ENCODE results near the gene KIF5C. TPM values are rescaled to one million over a fixed set of nuclear protein-coding genes. Genes with fewer than 3 reads are reported as not detected.

KIF5C gene
- total and polyA plus RNA-seq, 2 of the 13 experiments (the other 11 are each of a cell fraction or from before 2014, with no cell fraction given) = 0.15 to 0.20 TPM

GRCh38 chr2:148930046-148930775 lies 55.2 kb downstream of the KIF5C start:
- Histone ChIP-seq H3K4me2 (ENCODE audit: low read depth, low read length) (no peak overlapping the region), H3K27me3 (ENCODE audit: control insufficient read depth in 1 of 2, insufficient read depth in 2 of 2, low read length in 2 of 2) (no peaks in the 10 kb centered on the region; a peak in 1 of 5 replicates), H3K4me1 (ENCODE audit: insufficient read depth, low read length) (no peaks in the 10 kb centered on the region), H3K9me3 (ENCODE audit: low read length) (no peaks in the 10 kb centered on the region), H4K20me1 (ENCODE audit: insufficient read depth, low read length) (no peaks in the 10 kb centered on the region), H3K36me3 (replicated peaks in 1 of 2; ENCODE audit: control insufficient read depth in 1 of 2, insufficient read depth in 2 of 2, low read length in 2 of 2) (no peaks in the 10 kb centered on the region), H3K4me3 (replicated peaks in 1 of 3; ENCODE audit: insufficient read depth in 1 of 3, low read depth in 2 of 3, low read length in 3 of 3) (no peak overlapping the region), H3K9ac (ENCODE audit: insufficient read depth, low read depth, low read length) (no peak overlapping the region), H3K79me2 (ENCODE audit: insufficient read depth, low read length) (no peaks in the 10 kb centered on the region), H2AFZ (ENCODE audit: low read length) (no peak overlapping the region), H3K27ac (ENCODE audit: extremely low read length, insufficient read depth, low read length) (no peak overlapping the region)
- ChIA-PET POLR2A (no interaction called here), CTCF (ENCODE audit: low intra/inter-chr PET ratio, low total read pairs) (interaction anchor here (0.7 kb wide), 1 partner anchor 26 kb away, joined by 3 read pairs; no protein-coding TSS in a partner anchor)
- ATAC-seq (no peak), FAIRE-seq (no peak), DNase-seq (ENCODE audit: low spot score) (no peak)
- TF ChIP-seq PHF5A (CRISPR knock-in tag; IDR thresholded peaks at IDR 0.05; ENCODE audit: low read depth, unreplicated experiment) = no peak
- no peak for TF ChIP-seq HINFP (CRISPR knock-in tag; IDR thresholded peaks at IDR 0.05; ENCODE audit: low read depth)
- no peak for TF ChIP-seq ZNF883 (CRISPR knock-in tag; IDR thresholded peaks at IDR 0.05; ENCODE audit: not compliant biosample characterization)
- no peak for TF ChIP-seq ZNF644 (CRISPR knock-in tag; IDR thresholded peaks at IDR 0.05; ENCODE audit: low read depth)
- no peak for TF ChIP-seq SMAD9 (CRISPR knock-in tag; IDR thresholded peaks at IDR 0.05)
- no peak for TF ChIP-seq ZNF350 (CRISPR knock-in tag; IDR thresholded peaks at IDR 0.05; ENCODE audit: borderline replicate concordance, low read depth)
- TF ChIP-seq ATF6 (CRISPR knock-in tag; conservative IDR thresholded peaks at IDR 0.05) = no peak
- no peak for TF ChIP-seq AGO1 (IDR thresholded peaks at IDR 0.05; ENCODE audit: low read depth, low read length, poor library complexity, severe bottlenecking)
- no peak for TF ChIP-seq ZBTB39 (CRISPR knock-in tag; IDR thresholded peaks at IDR 0.05)
- TF ChIP-seq CEBPG (CRISPR knock-in tag; IDR thresholded peaks at IDR 0.05) = no peak
- no peak for TF ChIP-seq MAFK (conservative IDR thresholded peaks at IDR 0.05 in 1 of 2, IDR thresholded peaks at IDR 0.05 in 1 of 2; ENCODE audit: low read length in 2 of 2)
- no peak for TF ChIP-seq ZBTB21 (CRISPR knock-in tag; IDR thresholded peaks at IDR 0.05)
- TF ChIP-seq RFX3 (CRISPR knock-in tag; IDR thresholded peaks at IDR 0.05) = no peak
- TF ChIP-seq KAT2B (IDR thresholded peaks at IDR 0.05; ENCODE audit: borderline replicate concordance, low read depth, low read length) = no peak
- no peak for TF ChIP-seq KLF16 (CRISPR knock-in tag; IDR thresholded peaks at IDR 0.05)
- no peak for TF ChIP-seq TBL1XR1 (IDR thresholded peaks at IDR 0.05; ENCODE audit: borderline replicate concordance, low read length, partially characterized antibody)
- TF ChIP-seq ZNF577 (CRISPR knock-in tag; IDR thresholded peaks at IDR 0.05; ENCODE audit: borderline replicate concordance, low read depth) = no peak
- no peak for TF ChIP-seq ZSCAN22 (CRISPR knock-in tag; IDR thresholded peaks at IDR 0.05)
- WGBS (ENCODE audit: low lambda C conversion rate) = 36% methylated on average over 9 of the region's 9 CpGs
- intact Hi-C loops (cut with micrococcal nuclease; ENCODE audit: unreplicated experiment) = no loop called here
- BruUV-seq (replicated peaks) = no TSS peak
- in situ Hi-C loops (cut with HindIII; ENCODE audit: extremely low pct_ligation_motif_present, low pct_unique_long_range_greater_than_20kb) = no loop called here
